ENCODE measurements around the gene ZSWIM3.

DNA sequence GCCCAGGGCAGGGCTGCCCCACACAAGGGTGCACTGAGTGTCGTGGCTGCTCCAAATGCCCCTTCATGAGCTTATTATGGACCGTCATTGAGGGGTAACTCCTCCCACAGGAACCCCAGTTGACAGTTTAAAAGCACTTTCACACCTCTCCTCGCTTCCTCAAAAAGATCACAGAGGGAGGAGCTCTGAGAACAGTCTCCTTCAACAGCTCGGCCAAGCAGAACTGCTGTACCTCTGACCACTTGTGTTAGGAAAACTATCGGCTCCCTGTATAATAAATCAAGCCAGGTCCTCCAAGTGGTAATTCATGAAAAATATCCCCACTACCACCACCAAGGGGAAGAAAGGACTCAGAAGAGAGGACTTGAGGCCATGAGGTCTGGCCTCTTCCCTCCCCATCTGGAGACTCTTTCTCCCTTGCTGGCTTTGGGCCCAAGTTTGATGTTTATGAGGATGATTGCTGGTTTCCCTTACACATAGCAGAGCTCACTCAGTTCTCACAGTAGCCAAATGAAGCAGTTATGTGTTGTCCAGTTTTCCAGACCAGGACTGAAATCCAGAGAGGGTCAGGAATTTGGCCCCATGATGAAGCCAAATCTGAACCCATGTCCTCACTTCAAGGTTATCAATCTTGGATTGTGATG is 15.1 kb upstream of the ZSWIM3 start:
- TF ChIP-seq CTCF (IDR thresholded peaks at IDR 0.05; ENCODE audit: low read depth, low read length, poor library complexity, severe bottlenecking) = no peak
- TF ChIP-seq EZH2phosphoT487 (IDR thresholded peaks at IDR 0.05; ENCODE audit: borderline replicate concordance, low read length) = no peak

Data from DOHH2 (cell line).